Activated T-cell treated with anti-CD3 and anti-CD28 coated beads, Interleukin-2, amount 50 U/mL, for 4 hours (primary cell): ENCODE measurements around the gene PRM2. TPM values are rescaled to one million over a fixed set of nuclear protein-coding genes. Genes with fewer than 3 reads are reported as not detected.

Source experiments
- ATAC-seq, 2 donors: fragments of 200-7000 bp; cut with Tn5 transposase; one replicate each; pipeline ENCODE4 v1.10.0; 2021
- DNase-seq: peaks from one replicate; pipeline ENCODE4 v3.0.0-alpha.2; 2020
- H3K27me3 Mint-ChIP-seq: one replicate; pipeline ENCODE4 v1.8.0; 2021; ENCODE audit warnings: low read depth, mixed read lengths
- H3K36me3 Mint-ChIP-seq: one replicate; pipeline ENCODE4 v1.8.0; 2022; ENCODE audit warnings: mixed read lengths; ENCODE audit not compliant: insufficient read depth
- H3K4me1 Mint-ChIP-seq: one replicate; pipeline ENCODE4 v1.8.0; 2021; ENCODE audit warnings: low read depth, mixed read lengths
- H3K4me3 Mint-ChIP-seq: one replicate; pipeline ENCODE4 v1.8.0; 2021; ENCODE audit warnings: mild to moderate bottlenecking, moderate library complexity, mixed read lengths
- H3K9me3 Mint-ChIP-seq: one replicate; pipeline ENCODE4 v1.8.0; 2021; ENCODE audit warnings: mixed read lengths
- total RNA-seq, 3 donors: library from RNA; stranded (reverse); gene quantifications; one replicate each; pipeline ENCODE4 v1.2.1, GENCODE V29; 2021

Gene PRM2
- total RNA-seq, 3 donors from 2014 or later: not detected

DNA sequence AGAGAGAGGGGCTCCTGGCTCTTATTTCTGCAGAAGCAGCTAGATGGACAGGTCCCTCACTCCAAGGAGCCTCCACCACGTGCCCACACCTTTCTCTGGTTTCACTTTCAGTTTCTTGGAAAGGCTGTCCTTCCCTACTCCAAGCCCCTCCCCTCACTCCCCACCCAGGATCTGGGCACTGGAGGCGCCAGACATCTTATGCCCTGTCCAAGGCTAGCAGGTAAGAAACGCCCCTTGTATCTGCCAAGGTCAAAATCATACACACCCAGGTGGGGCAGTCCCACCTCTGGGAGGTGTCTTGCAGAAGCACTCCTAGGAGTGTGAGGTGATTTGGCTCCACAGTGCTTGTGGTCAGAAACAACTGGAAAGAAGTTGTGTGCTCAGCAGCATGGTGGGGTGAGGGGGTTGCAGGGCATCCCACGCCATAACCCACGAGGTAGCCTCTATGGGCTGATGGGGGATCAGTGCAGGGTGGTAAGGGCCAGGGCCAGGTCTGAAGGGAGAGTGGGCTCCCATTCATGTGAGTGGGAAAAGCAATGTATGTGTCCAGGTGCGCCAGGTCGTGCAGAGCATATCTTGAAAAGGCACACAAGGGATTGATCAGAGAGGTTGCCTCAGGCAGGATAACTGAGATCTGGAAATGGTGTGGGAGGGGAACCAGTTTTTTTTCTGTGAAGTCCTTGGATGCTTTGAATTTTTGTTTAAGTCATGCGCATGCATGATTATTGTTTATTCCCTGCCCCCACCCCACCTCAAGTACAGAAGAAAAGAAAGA is 36.6 kb upstream of the PRM2 start:
- peaks cover 39% of the 10 kb centered on the region for H3K4me1 Mint-ChIP-seq
- H3K9me3 Mint-ChIP-seq: no peaks in the 10 kb centered on the region
- no peak overlapping the region for H3K4me3 Mint-ChIP-seq
- DNase-seq: no peak
- ATAC-seq: no peak
- no peaks in the 10 kb centered on the region for H3K27me3 Mint-ChIP-seq
- H3K36me3 Mint-ChIP-seq: no peaks in the 10 kb centered on the region

DNA sequence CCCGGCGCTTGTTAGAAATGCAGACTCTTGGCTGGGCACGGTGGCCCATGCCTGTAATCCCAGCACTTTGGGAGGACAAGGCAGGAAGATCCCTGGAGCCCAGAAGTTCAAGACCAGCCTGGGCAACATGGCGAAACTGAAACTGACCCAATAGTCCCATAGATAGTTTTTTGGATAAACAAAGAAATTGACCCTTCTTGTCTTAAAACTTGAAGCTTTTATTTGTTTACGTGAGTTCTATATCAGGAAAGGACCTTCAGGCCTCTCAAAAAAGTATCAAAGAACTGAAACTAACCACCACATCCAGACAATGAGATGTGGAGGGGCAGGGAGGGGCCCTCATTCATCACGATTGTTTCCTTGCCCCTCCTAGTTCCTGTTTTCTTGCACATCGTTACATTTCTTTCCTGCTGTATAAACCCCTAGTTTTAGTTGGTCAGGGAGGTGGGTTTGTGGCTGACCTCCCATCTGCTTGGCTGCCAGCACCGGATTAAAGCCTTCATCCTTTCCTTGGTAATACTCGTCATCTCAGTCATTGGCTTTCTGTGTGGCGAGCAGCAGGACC is 34.8 kb upstream of the PRM2 start:
- Mint-ChIP-seq H3K27me3 (no peaks in the 10 kb centered on the region), H3K9me3 (no peaks in the 10 kb centered on the region), H3K4me1 (peaks cover 42% of the 10 kb centered on the region), H3K4me3 (no peak overlapping the region), H3K36me3 (no peaks in the 10 kb centered on the region)
- ATAC-seq (peak in 1 of 2 donors; percentile 11), DNase-seq (no peak)

DNA sequence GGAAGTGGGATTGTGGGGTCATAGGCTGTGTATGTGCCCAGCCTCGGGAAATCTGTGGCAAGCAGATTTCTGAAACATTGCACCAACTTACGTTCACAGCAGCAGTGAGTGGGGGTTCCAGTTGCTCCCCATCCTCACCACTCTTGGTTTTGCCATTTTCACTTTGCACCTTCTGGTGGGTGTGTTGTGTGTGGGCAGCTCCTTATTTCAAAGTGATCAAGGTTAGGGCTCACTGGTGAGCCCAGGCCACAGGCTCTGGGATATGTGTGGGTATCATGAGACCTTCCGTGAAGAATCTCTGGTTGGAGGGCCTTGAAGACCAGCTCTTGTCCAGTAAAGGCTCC is 34.3 kb upstream of the PRM2 start:
- Mint-ChIP-seq H3K4me1 (peaks cover 42% of the 10 kb centered on the region), H3K9me3 (no peaks in the 10 kb centered on the region), H3K4me3 (no peak overlapping the region), H3K27me3 (no peaks in the 10 kb centered on the region), H3K36me3 (no peaks in the 10 kb centered on the region)
- ATAC-seq (no peak), DNase-seq (no peak)

DNA sequence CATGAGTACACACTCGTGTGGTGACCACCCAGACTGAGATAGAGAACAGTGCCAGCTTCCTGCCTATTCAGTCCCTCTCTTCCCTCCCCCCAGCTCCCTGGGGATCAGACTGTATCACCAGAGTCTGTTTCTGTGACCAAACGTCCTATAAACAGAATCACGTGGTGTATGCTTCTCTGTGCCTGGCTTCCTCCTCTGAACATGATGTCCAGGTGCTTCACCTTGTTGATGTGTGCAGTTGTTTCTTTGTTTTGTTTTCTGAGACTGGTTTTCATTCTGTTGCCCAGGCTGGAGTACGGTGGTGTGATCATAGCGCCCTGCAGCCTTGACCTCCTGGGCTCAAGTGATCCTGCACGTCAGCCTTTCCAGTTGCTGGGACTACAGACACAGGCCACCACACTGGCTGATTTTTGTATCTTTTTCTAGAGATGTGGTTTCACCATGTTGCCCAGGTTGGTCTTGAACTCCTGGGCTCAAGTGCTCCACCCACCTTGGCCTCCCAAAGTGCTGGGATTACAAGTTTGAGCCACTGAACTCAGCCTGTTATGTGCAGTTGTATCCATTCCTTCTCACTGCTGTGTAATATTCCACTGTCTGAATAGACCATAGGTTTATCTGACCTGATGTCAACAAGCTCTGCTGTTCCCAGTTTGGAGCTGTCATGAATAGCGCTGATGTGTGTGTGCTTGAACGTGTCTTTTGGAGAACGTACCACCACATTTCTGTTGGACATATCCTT is 33.8 kb upstream of the PRM2 start:
- no peaks in the 10 kb centered on the region for H3K27me3 Mint-ChIP-seq
- peaks cover 42% of the 10 kb centered on the region for H3K4me1 Mint-ChIP-seq
- DNase-seq (no peak), ATAC-seq (no peak)
- H3K36me3 Mint-ChIP-seq: no peaks in the 10 kb centered on the region
- H3K4me3 Mint-ChIP-seq: no peak overlapping the region
- no peaks in the 10 kb centered on the region for H3K9me3 Mint-ChIP-seq

DNA sequence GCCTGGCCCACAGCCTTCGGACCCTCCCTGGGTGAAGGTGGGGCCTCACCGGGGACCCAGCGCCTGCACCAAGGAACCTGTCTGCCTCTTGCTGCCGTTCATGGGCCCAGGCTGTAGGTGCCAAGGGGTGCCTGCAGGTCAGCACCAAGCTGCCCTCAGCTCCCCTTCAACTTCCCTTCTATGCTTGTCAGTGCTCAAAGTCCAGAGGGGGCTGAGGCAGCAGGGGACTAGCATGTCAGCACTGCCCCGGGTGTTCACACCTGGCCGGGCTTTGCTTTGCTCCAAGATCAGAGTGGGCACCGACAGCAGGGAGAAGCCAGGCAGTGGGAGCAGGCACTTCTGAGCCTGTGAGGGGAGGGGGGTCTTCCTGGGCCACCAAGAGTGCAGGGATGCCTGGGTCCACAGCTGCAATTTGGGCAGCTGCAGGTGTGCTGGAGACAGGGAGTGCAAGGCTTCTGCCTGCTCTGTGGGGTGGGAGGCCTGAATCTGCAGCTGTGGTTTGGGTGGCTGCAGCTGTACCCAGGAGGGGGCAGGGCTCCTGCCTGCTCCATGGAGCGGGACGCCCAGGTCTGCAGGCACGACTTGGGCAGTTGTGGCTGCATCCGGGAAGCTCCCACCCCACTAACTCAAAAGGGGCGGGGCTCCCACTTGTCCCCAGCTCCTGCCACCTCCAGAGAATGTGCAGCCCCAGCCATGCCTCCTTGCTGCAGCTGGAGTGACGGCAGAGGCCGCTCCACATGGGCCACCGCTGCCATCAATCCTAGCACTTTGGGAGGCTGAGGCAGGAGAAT is 32.4 kb upstream of the PRM2 start:
- DNase-seq (no peak), ATAC-seq (no peak)
- no peaks in the 10 kb centered on the region for H3K36me3 Mint-ChIP-seq
- no peaks in the 10 kb centered on the region for H3K9me3 Mint-ChIP-seq
- H3K4me1 Mint-ChIP-seq: peaks cover 39% of the 10 kb centered on the region
- no peak overlapping the region for H3K4me3 Mint-ChIP-seq
- no peaks in the 10 kb centered on the region for H3K27me3 Mint-ChIP-seq

DNA sequence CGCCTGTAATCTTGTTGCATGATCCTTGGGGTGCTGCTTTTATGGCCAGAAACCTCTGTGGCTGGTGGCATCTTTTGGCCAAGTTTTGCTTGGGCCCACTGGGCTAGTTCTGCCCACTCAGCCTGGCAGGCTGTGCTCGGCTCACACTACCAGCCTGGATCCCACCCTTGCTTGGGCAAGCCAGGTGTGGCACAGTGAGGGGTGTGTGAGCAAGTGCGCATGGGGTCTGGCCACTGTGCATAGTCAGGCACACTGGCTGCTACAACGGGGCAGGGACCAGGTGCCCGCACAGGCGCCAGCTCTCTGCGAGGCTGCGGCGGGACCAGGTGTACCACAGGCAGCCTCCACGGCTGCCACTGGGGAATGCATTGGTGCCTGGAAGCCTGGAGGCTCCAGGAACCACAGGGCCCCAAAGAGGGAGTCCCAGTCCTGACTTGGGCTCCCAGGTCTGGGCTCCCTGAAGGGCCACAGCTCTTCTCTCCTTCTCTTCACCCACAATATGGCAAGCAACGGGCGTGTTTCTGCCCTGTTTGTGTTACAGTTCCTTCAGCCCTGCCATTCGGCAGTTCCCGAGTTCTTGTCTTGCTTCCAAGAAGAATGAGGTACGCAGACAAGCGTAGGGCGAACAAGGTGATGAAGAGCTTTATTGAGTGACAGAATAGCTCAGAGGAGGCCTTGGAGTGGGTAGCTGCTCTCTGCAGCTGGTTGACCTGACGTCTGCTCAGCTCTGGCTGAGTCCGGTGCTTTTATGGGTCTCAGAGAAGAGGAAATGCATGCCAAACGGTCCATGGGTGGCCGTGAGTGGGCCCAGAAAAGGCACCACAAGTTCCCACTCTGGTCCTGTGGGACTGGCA is 31.6 kb upstream of the PRM2 start:
- no peaks in the 10 kb centered on the region for H3K36me3 Mint-ChIP-seq
- ATAC-seq (no peak), DNase-seq (no peak)
- H3K27me3 Mint-ChIP-seq: no peaks in the 10 kb centered on the region
- H3K9me3 Mint-ChIP-seq: no peaks in the 10 kb centered on the region
- no peak overlapping the region for H3K4me3 Mint-ChIP-seq
- H3K4me1 Mint-ChIP-seq: peaks cover 31% of the 10 kb centered on the region

DNA sequence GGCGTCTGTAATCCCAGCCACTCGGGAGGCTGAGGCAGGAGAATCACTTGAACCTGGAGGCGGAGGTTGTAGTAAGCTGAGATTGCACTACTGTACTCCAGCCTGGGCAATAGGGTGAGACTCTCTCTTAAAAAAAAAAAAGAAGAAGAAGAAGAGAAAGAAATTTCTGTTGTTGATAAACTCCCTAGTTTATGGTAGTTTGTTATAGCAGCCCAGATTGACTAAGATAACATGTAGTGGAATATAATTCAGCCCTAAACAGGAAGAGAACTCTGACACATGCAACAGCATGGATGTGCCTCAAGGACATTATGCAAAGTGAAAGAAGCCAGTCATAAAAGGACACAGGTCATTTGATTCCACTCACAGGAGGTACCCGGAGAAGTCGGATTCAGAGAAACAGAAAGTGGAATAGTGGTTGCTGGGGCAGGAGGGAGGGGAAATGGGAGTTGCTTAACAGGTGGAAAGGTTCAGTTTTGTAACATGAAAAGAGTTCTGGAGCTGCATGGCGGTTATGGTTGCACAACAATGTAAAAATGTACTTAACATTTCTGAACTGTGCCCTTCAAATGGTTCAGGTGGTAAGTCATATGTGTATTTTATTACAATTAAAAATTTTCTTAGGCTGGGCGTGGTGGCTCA is 30.8 kb upstream of the PRM2 start:
- H3K36me3 Mint-ChIP-seq: no peaks in the 10 kb centered on the region
- no peaks in the 10 kb centered on the region for H3K9me3 Mint-ChIP-seq
- DNase-seq (no peak), ATAC-seq (no peak)
- H3K4me1 Mint-ChIP-seq: peaks cover 24% of the 10 kb centered on the region
- no peaks in the 10 kb centered on the region for H3K27me3 Mint-ChIP-seq
- H3K4me3 Mint-ChIP-seq: no peak overlapping the region

DNA sequence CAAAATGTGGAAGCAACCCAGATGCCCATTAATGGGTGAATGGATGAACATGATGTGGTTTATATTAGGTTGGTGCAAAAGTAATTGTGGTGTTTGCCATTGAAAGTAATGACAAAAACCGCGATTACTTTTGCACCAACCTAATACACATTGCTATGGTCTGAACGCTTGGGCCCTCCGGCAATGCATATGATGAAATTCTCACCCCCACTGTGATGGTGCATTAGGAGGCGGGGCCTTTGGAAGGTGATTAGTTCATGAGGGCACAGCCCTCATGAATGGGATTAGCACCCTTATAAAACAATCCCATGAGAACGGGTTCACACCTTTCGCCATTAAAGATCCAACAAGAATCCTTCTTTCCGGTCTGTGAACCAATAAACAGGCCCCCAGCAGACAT is 30.1 kb upstream of the PRM2 start:
- Mint-ChIP-seq H3K9me3 (no peaks in the 10 kb centered on the region), H3K4me1 (peaks cover 19% of the 10 kb centered on the region), H3K4me3 (no peak overlapping the region), H3K27me3 (no peaks in the 10 kb centered on the region), H3K36me3 (no peaks in the 10 kb centered on the region)
- no peak for DNase-seq
- ATAC-seq: no peak

DNA sequence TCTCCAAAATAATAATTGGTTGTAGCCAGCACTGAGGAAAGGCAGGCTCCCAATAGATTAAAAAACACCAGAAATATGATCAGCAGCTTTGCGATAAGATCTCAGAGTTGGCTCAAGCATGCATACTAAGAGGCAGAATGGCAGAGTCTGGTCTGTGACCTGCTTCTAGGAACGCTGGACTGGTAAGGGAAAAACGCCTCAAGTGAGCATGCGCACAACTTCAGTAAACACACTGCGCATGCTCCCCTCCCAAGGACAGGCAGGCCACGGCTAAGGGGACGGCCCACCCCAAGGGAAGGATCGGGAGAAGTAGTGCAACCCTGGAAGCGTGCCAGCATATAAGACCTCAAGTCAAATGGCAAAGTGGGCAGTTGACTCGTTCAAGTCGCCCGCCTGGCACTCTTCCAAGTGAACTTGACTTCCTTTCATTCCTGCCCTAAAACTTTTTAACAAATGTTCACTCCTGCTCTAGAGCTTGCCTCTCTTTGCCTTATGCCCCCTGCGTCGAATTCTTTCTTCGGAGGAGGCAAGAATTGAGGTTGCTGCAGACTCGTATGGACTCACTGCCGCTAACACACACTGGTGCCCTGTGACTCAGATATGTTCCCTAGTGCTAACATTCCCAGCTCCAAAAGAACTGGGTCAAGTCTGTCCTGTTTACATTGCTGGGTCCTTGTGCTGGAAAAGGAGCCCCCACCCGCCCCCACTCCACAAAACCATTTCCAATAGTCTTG is 27.3 kb upstream of the PRM2 start:
- Mint-ChIP-seq H3K36me3 (no peaks in the 10 kb centered on the region), H3K27me3 (no peaks in the 10 kb centered on the region), H3K4me1 (peaks cover 8% of the 10 kb centered on the region), H3K9me3 (no peaks in the 10 kb centered on the region), H3K4me3 (no peak overlapping the region)
- no peak for ATAC-seq
- no peak for DNase-seq

DNA sequence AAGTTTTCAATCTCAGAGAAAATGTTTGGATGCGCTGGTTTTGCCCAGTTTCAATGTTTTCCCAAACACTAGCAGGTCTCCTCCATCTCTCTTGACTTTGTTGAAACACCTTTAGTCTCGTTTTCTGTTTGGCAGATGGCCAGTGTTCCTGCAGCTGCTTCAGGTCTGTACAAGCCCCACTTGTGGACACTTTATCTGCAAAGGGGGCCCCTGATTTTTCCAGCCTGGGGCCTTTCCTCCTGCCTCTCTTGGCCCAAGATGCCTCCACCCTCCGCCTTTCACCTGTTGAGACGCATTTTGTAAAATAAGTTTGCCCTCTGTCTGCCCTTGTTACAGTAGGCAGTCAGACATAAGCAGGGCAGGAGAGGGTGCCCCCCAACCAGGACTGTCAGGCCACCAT is 26.7 kb upstream of the PRM2 start:
- Mint-ChIP-seq H3K27me3 (no peaks in the 10 kb centered on the region), H3K36me3 (no peaks in the 10 kb centered on the region), H3K4me1 (peaks cover 10% of the 10 kb centered on the region), H3K4me3 (no peak overlapping the region), H3K9me3 (no peaks in the 10 kb centered on the region)
- ATAC-seq: no peak
- no peak for DNase-seq

DNA sequence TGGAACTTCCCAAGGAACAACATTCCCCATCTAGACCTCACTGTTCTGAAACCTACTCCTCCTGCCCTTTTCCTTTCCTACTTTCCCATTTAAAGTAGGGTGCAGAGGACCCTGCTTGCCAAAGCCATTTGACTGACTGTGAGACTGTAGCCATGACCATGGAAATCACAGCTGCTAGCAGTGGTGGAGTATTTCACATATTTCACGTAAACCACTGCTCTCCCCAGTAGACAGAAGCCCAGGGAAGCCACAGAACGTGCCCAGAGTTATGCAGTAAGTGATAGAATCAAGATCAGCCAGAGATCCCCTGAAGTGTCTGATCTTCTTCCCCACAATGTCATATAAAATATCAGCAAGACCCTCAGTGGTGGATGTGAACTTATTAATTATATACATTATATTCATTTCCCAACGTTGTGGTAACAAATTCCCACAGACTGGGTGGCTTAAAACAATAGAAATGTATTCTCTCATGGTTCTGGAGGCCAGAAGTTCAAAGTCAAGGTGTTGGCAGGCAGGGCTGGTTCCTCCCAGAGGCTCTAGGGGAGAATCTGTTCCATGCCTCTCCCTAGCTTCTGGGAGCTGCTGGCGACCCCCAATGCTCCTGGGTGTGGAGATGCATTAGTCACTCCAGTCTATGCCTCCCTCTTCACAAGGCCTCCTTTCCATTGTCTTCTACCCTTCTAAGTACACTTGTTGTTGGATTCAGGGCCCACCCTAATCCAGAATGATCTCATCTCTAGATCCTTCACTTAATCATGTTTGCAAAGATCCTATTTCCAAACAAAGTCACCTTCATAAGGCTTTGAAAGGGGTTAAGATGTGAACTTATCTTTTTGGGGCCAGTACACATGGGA is 25.6 kb upstream of the PRM2 start:
- Mint-ChIP-seq H3K9me3 (no peaks in the 10 kb centered on the region), H3K36me3 (no peaks in the 10 kb centered on the region), H3K27me3 (no peaks in the 10 kb centered on the region), H3K4me1 (peaks cover 18% of the 10 kb centered on the region), H3K4me3 (no peak overlapping the region)
- no peak for ATAC-seq
- no peak for DNase-seq

DNA sequence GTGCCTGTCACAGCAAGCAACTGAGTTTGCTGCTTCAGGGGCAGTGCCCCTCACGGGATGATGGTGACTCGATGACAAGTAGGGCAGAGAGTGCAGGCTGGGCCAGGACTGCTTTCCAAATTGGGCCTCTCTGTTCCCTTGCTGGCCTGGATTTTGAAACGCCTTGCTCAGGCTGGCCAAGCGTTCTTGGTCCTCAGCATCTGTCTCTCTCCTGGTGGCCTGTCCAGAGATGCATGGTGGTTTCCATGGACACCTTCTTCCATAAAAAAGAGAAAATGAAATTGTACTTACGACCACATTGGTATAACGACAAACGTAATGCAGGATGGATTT is 24.2 kb upstream of the PRM2 start:
- Mint-ChIP-seq H3K9me3 (no peaks in the 10 kb centered on the region), H3K4me3 (no peak overlapping the region), H3K36me3 (no peaks in the 10 kb centered on the region), H3K4me1 (peaks cover 22% of the 10 kb centered on the region), H3K27me3 (no peaks in the 10 kb centered on the region)
- DNase-seq: no peak
- ATAC-seq: no peak
